H1 (cell line): ENCODE results near the gene SLIT2. TPM values are rescaled to one million over a fixed set of nuclear protein-coding genes. Genes with fewer than 3 reads are reported as not detected.

Experiments used
- CTCF ChIA-PET: fragments of 300-600 bp; sonication (Branson Sonifier 250); formaldehyde crosslinking; loops from one replicate; lab custom pipeline; 2021; ENCODE audit not compliant: partially characterized antibody; lab: Charles Lee
- POLR2A ChIA-PET: fragments of 300-600 bp; sonication (Branson Sonifier 250); formaldehyde crosslinking; loops from one replicate; lab custom pipeline; 2021; ENCODE audit warnings: inconsistent platforms; ENCODE audit not compliant: partially characterized antibody; lab: Charles Lee
- DNase-seq, 2 experiments: peaks; one replicate each; pipeline versions ENCODE4 v3.0.0 to v3.0.0-alpha.2; 2010 to 2022; ENCODE audit warnings: low spot score in 2 of 2, low read depth in 1 of 2, mixed read lengths in 1 of 2
- FAIRE-seq: peaks from 2 replicates; lab custom pipeline; 2011; peaks lifted over from hg19 to GRCh38; lab: Jason Lieb, UNC
- H2AFZ ChIP-seq: 2 replicates; pipeline ENCODE4 v1.8.1; 2012; ENCODE audit warnings: low read length, inconsistent platforms
- H2AK5ac ChIP-seq: 2 replicates; pipeline ENCODE4 v1.6.1; 2013; ENCODE audit warnings: low read depth, low read length
- H2BK120ac ChIP-seq: replicated peaks from 2 replicates; pipeline ENCODE3; 2013; ENCODE audit warnings: low read depth, low read length, inconsistent platforms
- H2BK12ac ChIP-seq: 2 replicates; pipeline ENCODE4 v1.6.1; 2013; ENCODE audit warnings: low read depth, low read length
- H2BK15ac ChIP-seq: 2 replicates; pipeline ENCODE4 v1.6.1; 2013; ENCODE audit warnings: low read length
- H2BK20ac ChIP-seq: 2 replicates; pipeline ENCODE4 v1.6.1; 2013; ENCODE audit warnings: low read length
- H2BK5ac ChIP-seq: 2 replicates; pipeline ENCODE4 v1.6.1; 2013; ENCODE audit warnings: low read depth, low read length
- H3K14ac ChIP-seq: 2 replicates; pipeline ENCODE4 v1.6.1; 2013; ENCODE audit warnings: inconsistent platforms; ENCODE audit not compliant: insufficient read length
- H3K18ac ChIP-seq: 2 replicates; pipeline ENCODE4 v1.6.1; 2013; ENCODE audit warnings: low read length; ENCODE audit errors: extremely low read depth
- H3K23ac ChIP-seq: 2 replicates; pipeline ENCODE4 v1.6.1; 2013; ENCODE audit warnings: inconsistent platforms; ENCODE audit not compliant: insufficient read length
- H3K23me2 ChIP-seq: 2 replicates; pipeline ENCODE4 v1.6.1; 2013; ENCODE audit warnings: low read depth, low read length
- H3K27ac ChIP-seq: 2 replicates; pipeline ENCODE4 v1.6.1; 2011; ENCODE audit warnings: low read depth, low read length, inconsistent platforms
- H3K27me3 ChIP-seq, 4 experiments: replicated peaks in 1 of 4; 1 replicate in 1 of 4; 2 replicates in 3 of 4; pipeline versions ENCODE4 v1.6.1 to v1.8.1; 2011 to 2013; ENCODE audit warnings: low read length in 3 of 4, mild to moderate bottlenecking in 3 of 4, inconsistent platforms in 2 of 4, mixed read lengths in 2 of 4, moderate library complexity in 1 of 4; ENCODE audit not compliant: control insufficient read depth in 3 of 4, insufficient read depth in 3 of 4; ENCODE audit errors: extremely low read depth in 1 of 4
- H3K36me3 ChIP-seq, 4 experiments: 2 replicates each; pipeline versions ENCODE4 v1.6.1 to v1.8.1; 2011 to 2013; ENCODE audit warnings: mild to moderate bottlenecking in 4 of 4, low read length in 3 of 4, moderate library complexity in 2 of 4, control low read depth in 1 of 4, inconsistent platforms in 1 of 4; ENCODE audit not compliant: insufficient read depth in 4 of 4, control insufficient read depth in 2 of 4
- H3K4ac ChIP-seq: replicated peaks from 2 replicates; pipeline ENCODE3; 2013; ENCODE audit warnings: low read length, low read depth, mixed read lengths, inconsistent platforms; ENCODE audit not compliant: insufficient read length
- H3K4me1 ChIP-seq, 4 experiments: replicated peaks in 1 of 4; 1 replicate in 1 of 4; 2 replicates in 3 of 4; pipeline versions ENCODE4 v1.6.1 to v1.8.1; 2011 to 2013; ENCODE audit warnings: low read length in 3 of 4, inconsistent platforms in 2 of 4, mixed read lengths in 1 of 4; ENCODE audit not compliant: insufficient read depth in 4 of 4, control insufficient read depth in 3 of 4
- H3K4me2 ChIP-seq, 2 experiments: 2 replicates each; pipeline versions ENCODE4 v1.6.1 to v1.8.1; 2011 to 2013; ENCODE audit warnings: low read depth in 2 of 2, low read length in 2 of 2, control low read depth in 1 of 2, inconsistent platforms in 1 of 2, mild to moderate bottlenecking in 1 of 2; ENCODE audit not compliant: insufficient read depth in 1 of 2
- H3K4me3 ChIP-seq, 4 experiments: fragments of 200-600, 300-600 bp in 1 of 4; sonication (generic), shearing (Covaris generic), sonication (Bioruptor Twin) in 1 of 4; 2 replicates each; pipeline versions ENCODE4 v1.5.1 to v1.8.1; 2011 to 2016; ENCODE audit warnings: low read length in 4 of 4, low read depth in 3 of 4, control low read depth in 2 of 4, inconsistent platforms in 2 of 4, mild to moderate bottlenecking in 2 of 4, mixed read lengths in 1 of 4, moderate library complexity in 1 of 4; ENCODE audit not compliant: insufficient read depth in 2 of 4; ENCODE audit errors: extremely low read depth in 1 of 4
- H3K56ac ChIP-seq: replicated peaks from 2 replicates; pipeline ENCODE3; 2013; ENCODE audit warnings: low read depth, mild to moderate bottlenecking, mixed read lengths, low read length, inconsistent platforms; ENCODE audit not compliant: insufficient read length
- H3K79me1 ChIP-seq: 2 replicates; pipeline ENCODE4 v1.6.1; 2013; ENCODE audit warnings: low read depth, low read length, control low read depth
- H3K79me2 ChIP-seq, 2 experiments: 2 replicates each; pipeline versions ENCODE4 v1.6.1 to v1.8.1; 2012 to 2013; ENCODE audit warnings: low read length in 2 of 2, mild to moderate bottlenecking in 2 of 2, inconsistent platforms in 1 of 2; ENCODE audit not compliant: insufficient read depth in 2 of 2, control insufficient read depth in 1 of 2
- H3K9ac ChIP-seq, 4 experiments: replicated peaks in 1 of 4; 1 replicate in 1 of 4; 2 replicates in 3 of 4; pipeline versions ENCODE4 v1.6.1 to v1.8.1; 2011 to 2013; ENCODE audit warnings: low read depth in 3 of 4, low read length in 3 of 4, control low read depth in 2 of 4, mild to moderate bottlenecking in 2 of 4, moderate library complexity in 2 of 4, inconsistent platforms in 1 of 4; ENCODE audit errors: extremely low read depth in 1 of 4
- H3K9me3 ChIP-seq, 2 experiments: 2 replicates each; pipeline versions ENCODE4 v1.6.1 to v1.8.1; 2012 to 2013; ENCODE audit warnings: mild to moderate bottlenecking in 2 of 2, moderate library complexity in 2 of 2, control low read depth in 1 of 2, inconsistent platforms in 1 of 2, low read depth in 1 of 2, low read length in 1 of 2, mixed read lengths in 1 of 2; ENCODE audit not compliant: insufficient read depth in 2 of 2
- H4K20me1 ChIP-seq, 2 experiments: replicated peaks in 1 of 2; 2 replicates each; pipeline versions ENCODE3 to v1.8.1; 2011 to 2013; ENCODE audit warnings: inconsistent platforms in 2 of 2, low read length in 2 of 2, mild to moderate bottlenecking in 1 of 2; ENCODE audit not compliant: insufficient read depth in 2 of 2, control insufficient read depth in 1 of 2
- H4K5ac ChIP-seq: 2 replicates; pipeline ENCODE4 v1.6.1; 2013; ENCODE audit warnings: low read length, low read depth, mixed read lengths, inconsistent platforms; ENCODE audit not compliant: insufficient read length
- H4K8ac ChIP-seq: 2 replicates; pipeline ENCODE4 v1.8.0; 2013; ENCODE audit warnings: mild to moderate bottlenecking, moderate library complexity, low read length, inconsistent platforms; ENCODE audit not compliant: insufficient read depth; ENCODE audit errors: extremely low read depth
- H4K91ac ChIP-seq: replicated peaks from 2 replicates; pipeline ENCODE3; 2013; ENCODE audit warnings: low read length, mixed read lengths, inconsistent platforms; ENCODE audit not compliant: insufficient read length
- ATF2 ChIP-seq: IDR thresholded peaks from 2 replicates; pipeline ENCODE4 v1.6.1; 2012; ENCODE audit warnings: low read length, inconsistent platforms
- CREB1 ChIP-seq: IDR thresholded peaks from 2 replicates; pipeline ENCODE4 v1.6.1; 2012; ENCODE audit warnings: inconsistent platforms
- KDM1A ChIP-seq: fragments of 200-600, 300-600 bp; sonication (generic); IDR thresholded peaks from 2 replicates; pipeline ENCODE4 v1.7.1; 2016; ENCODE audit warnings: mild to moderate bottlenecking, low read length, borderline replicate concordance
- KDM4A ChIP-seq: IDR thresholded peaks from one replicate; pipeline ENCODE4 v1.7.1; 2012; ENCODE audit warnings: low read depth, mild to moderate bottlenecking, moderate library complexity, low read length, inconsistent platforms; ENCODE audit not compliant: severe bottlenecking
- RAD21 ChIP-seq, 2 experiments: IDR thresholded peaks in 1 of 2; conservative IDR thresholded peaks in 1 of 2; 2 replicates each; pipeline ENCODE4 v1.6.1; 2011; ENCODE audit warnings: low read depth in 2 of 2, low read length in 2 of 2, improper control_type of control experiment in 1 of 2, inconsistent platforms in 1 of 2, mild to moderate bottlenecking in 1 of 2, moderate library complexity in 1 of 2
- WGBS, 2 experiments: shearing (Covaris generic) in 1 of 2; methylation state at CpG; one replicate each; pipeline versions ENCODE4 v1.1.6 to v1.1.7; 2013 to 2015; ENCODE audit warnings: low lambda C conversion rate in 2 of 2, mixed read lengths in 2 of 2, inconsistent platforms in 1 of 2, low coverage in 1 of 2, missing lambda C conversion rate in 1 of 2; ENCODE audit not compliant: insufficient replicate concordance in 2 of 2, insufficient coverage in 1 of 2, insufficient read length in 1 of 2; ENCODE audit errors: extremely low coverage in 1 of 2, missing lambda C conversion rate in 1 of 2; 5-methylcytosine and 5-hydroxymethylcytosine counted together
- polyA plus RNA-seq, 7 experiments: library from polyadenylated mRNA; depleted of rRNA in 3 of 7; stranded (reverse) in 5 of 7; unstranded in 2 of 7; fragments of >200 nt in 5 of 7; fragments of 200-250 nt in 2 of 7; gene quantifications; 1 replicate in 5 of 7; 2 replicates in 1 of 7; 4 replicates in 1 of 7; pipeline versions ENCODE4 v1.2.1 to v1.2.3, GENCODE V29; 2011 to 2013; ENCODE audit warnings: missing spikeins in 2 of 7, mixed read lengths in 2 of 7
- total RNA-seq: library from RNA; stranded (reverse); fragmentation: NEBNext Ultra II Directional; extraction: Animal tissue kit (Norgen Biotek cat#: 25700); gene quantifications from 2 replicates; pipeline ENCODE4 v1.2.1, GENCODE V29; 2021

Gene SLIT2
- total and polyA plus RNA-seq, 2 of the 8 experiments (the other 6 are each of a cell fraction or from before 2014, with no cell fraction given): 2.0 to 13.7 TPM

- Histone ChIP-seq H2AFZ (no peak overlapping the region), H4K5ac (no peak overlapping the region), H3K56ac (no peak overlapping the region), H3K36me3 (no peaks in the 10 kb centered on the region), H2BK20ac (no peak overlapping the region), H4K8ac (no peak overlapping the region), H3K79me2 (no peaks in the 10 kb centered on the region), H3K4ac (no peak overlapping the region), H2BK12ac (no peak overlapping the region), H3K4me2 (no peak overlapping the region), H3K14ac (no peak overlapping the region), H4K20me1 (no peaks in the 10 kb centered on the region), H3K23me2 (no peaks in the 10 kb centered on the region), H2BK120ac (no peak overlapping the region), H3K79me1 (no peaks in the 10 kb centered on the region)
- no peak for FAIRE-seq
- 89% methylated on average over 1 of the region's 1 CpG; no CpG with 5 or more reads in 1 of the 2 experiments for WGBS, 2 experiments
- ChIA-PET CTCF (interaction anchor here (2.0 kb wide), 1 partner anchor 14 kb away, joined by 4 read pairs; no protein-coding TSS in a partner anchor), POLR2A (no interaction called here)
- TF ChIP-seq KDM4A: no peak
- TF ChIP-seq ATF2: no peak
- no peak for TF ChIP-seq KDM1A
- TF ChIP-seq RAD21 (IDR thresholded peaks at IDR 0.05 in 1 of 2, conservative IDR thresholded peaks at IDR 0.05 in 1 of 2; ENCODE audit: low read depth in 2 of 2, low read length in 2 of 2): no peak
- no peak for TF ChIP-seq CREB1
- TF ChIP-seq, all 59 proteins: peak for 0
- no peaks in the 10 kb centered on the region for H3K27me3 ChIP-seq
- H3K9ac ChIP-seq: no peak overlapping the region
- peaks cover 0 to 7% (median 3%) of the 10 kb centered on the region in 4 experiments; a peak in 3 of 7 replicates for H3K4me1 ChIP-seq
- H3K23ac ChIP-seq: no peak overlapping the region
- H2AK5ac ChIP-seq: no peak overlapping the region
- no peak overlapping the region for H2BK5ac ChIP-seq
- no peaks in the 10 kb centered on the region for H3K9me3 ChIP-seq
- H3K27ac ChIP-seq: no peak overlapping the region
- no peak overlapping the region for H2BK15ac ChIP-seq
- no peak overlapping the region for H3K18ac ChIP-seq
- DNase-seq: no peak
- H4K91ac ChIP-seq: no peak overlapping the region
- no peak overlapping the region for H3K4me3 ChIP-seq
These were observed 27.7 kb downstream of the SLIT2 start for GRCh38 chr4:20279381-20279780.
